ENCODE measurements around the gene SLC52A3.

GRCh38 chr20:753897-754635 is 14.2 kb downstream of the SLC52A3 start:
- no peak for TF ChIP-seq EP300 (IDR thresholded peaks at IDR 0.05)
- no peak for TF ChIP-seq POLR2A (IDR thresholded peaks at IDR 0.05)
- TF ChIP-seq, protein P1, sequence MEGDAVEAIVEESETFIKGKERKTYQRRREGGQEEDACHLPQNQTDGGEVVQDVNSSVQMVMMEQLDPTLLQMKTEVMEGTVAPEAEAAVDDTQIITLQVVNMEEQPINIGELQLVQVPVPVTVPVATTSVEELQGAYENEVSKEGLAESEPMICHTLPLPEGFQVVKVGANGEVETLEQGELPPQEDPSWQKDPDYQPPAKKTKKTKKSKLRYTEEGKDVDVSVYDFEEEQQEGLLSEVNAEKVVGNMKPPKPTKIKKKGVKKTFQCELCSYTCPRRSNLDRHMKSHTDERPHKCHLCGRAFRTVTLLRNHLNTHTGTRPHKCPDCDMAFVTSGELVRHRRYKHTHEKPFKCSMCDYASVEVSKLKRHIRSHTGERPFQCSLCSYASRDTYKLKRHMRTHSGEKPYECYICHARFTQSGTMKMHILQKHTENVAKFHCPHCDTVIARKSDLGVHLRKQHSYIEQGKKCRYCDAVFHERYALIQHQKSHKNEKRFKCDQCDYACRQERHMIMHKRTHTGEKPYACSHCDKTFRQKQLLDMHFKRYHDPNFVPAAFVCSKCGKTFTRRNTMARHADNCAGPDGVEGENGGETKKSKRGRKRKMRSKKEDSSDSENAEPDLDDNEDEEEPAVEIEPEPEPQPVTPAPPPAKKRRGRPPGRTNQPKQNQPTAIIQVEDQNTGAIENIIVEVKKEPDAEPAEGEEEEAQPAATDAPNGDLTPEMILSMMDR (IDR thresholded peaks at IDR 0.05), result no peak

All from stomach (tissue), 4 donors.